SK-N-SH (cell line): ENCODE data around the gene GLIS1. TPM values are rescaled to one million over a fixed set of nuclear protein-coding genes. Genes with fewer than 3 reads are reported as not detected.

ENCODE experiments used
- CTCF ChIA-PET: fragments of 300-600, 350-600 bp; formaldehyde crosslinking; extraction: SDS; loops from one replicate; lab custom pipeline; 2021; lab: Yijun Ruan, JAX
- POLR2A ChIA-PET: fragments of 350-600 bp; sonication (Branson Sonifier 250); formaldehyde crosslinking; extraction: SDS; loops from one replicate; lab custom pipeline; 2020; ENCODE audit warnings: antibody characterized with exemption, inconsistent platforms; lab: Yijun Ruan, JAX
- DNase-seq: peaks from one replicate; pipeline ENCODE4 v3.0.0; 2012
- H2AFZ ChIP-seq: fragments of 200-600 bp; sonication (generic); 2 replicates; pipeline ENCODE4 v1.8.1; 2016; ENCODE audit warnings: antibody characterized with exemption, mild to moderate bottlenecking, low read depth
- H3F3A ChIP-seq: fragments of 200-600 bp; sonication (generic); replicated peaks from 2 replicates; pipeline ENCODE3; 2016; ENCODE audit warnings: antibody characterized with exemption, mild to moderate bottlenecking; ENCODE audit not compliant: insufficient read depth
- H3K27ac ChIP-seq, 2 experiments: fragments of 200-500 bp in 1 of 2; fragments of 200-600 bp in 1 of 2; sonication (Bioruptor generic) in 1 of 2; sonication (generic), shearing (Covaris generic) in 1 of 2; 2 replicates each; pipeline versions ENCODE4 v1.5.1 to v1.6.1; 2014 to 2016; ENCODE audit warnings: low read depth in 2 of 2, inconsistent platforms in 1 of 2, low read length in 1 of 2, mild to moderate bottlenecking in 1 of 2, mixed read lengths in 1 of 2
- H3K27me3 ChIP-seq: fragments of 200-600 bp; sonication (generic), shearing (Covaris generic); 2 replicates; pipeline ENCODE4 v1.6.1; 2016; ENCODE audit warnings: mixed run types; ENCODE audit not compliant: insufficient read depth
- H3K36me3 ChIP-seq, 2 experiments: fragments of 200-500 bp in 1 of 2; fragments of 200-600 bp in 1 of 2; sonication (Bioruptor generic) in 1 of 2; sonication (generic) in 1 of 2; replicated peaks in 1 of 2; 2 replicates each; pipeline versions ENCODE3 to v1.5.1; 2014 to 2016; ENCODE audit warnings: low read length in 1 of 2, mild to moderate bottlenecking in 1 of 2; ENCODE audit not compliant: insufficient read depth in 2 of 2, control insufficient read depth in 1 of 2
- H3K4me1 ChIP-seq, 2 experiments: fragments of 200-500 bp in 1 of 2; fragments of 200-600 bp in 1 of 2; sonication (Bioruptor generic) in 1 of 2; sonication (generic), shearing (Covaris generic) in 1 of 2; 2 replicates each; pipeline versions ENCODE4 v1.5.1 to v1.6.1; 2014 to 2016; ENCODE audit warnings: low read depth in 1 of 2, low read length in 1 of 2, mixed run types in 1 of 2; ENCODE audit not compliant: insufficient read depth in 2 of 2, control insufficient read depth in 1 of 2
- H3K4me2 ChIP-seq: fragments of 200-600 bp; sonication (generic), shearing (Covaris generic); 2 replicates; pipeline ENCODE4 v1.6.1; 2017; ENCODE audit warnings: mixed run types
- H3K4me3 ChIP-seq, 2 experiments: fragments of 200-500 bp in 1 of 2; fragments of 200-600 bp in 1 of 2; sonication (Bioruptor generic) in 1 of 2; sonication (generic), shearing (Covaris generic) in 1 of 2; 2 replicates each; pipeline versions ENCODE4 v1.5.1 to v1.8.1; 2014 to 2016; ENCODE audit warnings: low read depth in 2 of 2, inconsistent platforms in 1 of 2, low read length in 1 of 2, mild to moderate bottlenecking in 1 of 2, mixed read lengths in 1 of 2, moderate library complexity in 1 of 2
- H3K79me2 ChIP-seq: fragments of 200-600 bp; sonication (generic); 2 replicates; pipeline ENCODE4 v1.8.1; 2017; ENCODE audit warnings: mild to moderate bottlenecking; ENCODE audit not compliant: insufficient read depth
- H3K9ac ChIP-seq: fragments of 200-600 bp; sonication (generic); 2 replicates; pipeline ENCODE4 v1.6.1; 2017; ENCODE audit warnings: mixed run types
- H3K9me2 ChIP-seq: fragments of 200-600 bp; sonication (generic); 2 replicates; pipeline ENCODE4 v1.6.1; 2017; ENCODE audit warnings: mixed run types
- H3K9me3 ChIP-seq: fragments of 200-600 bp; sonication (generic); 2 replicates; pipeline ENCODE4 v1.6.1; 2017; ENCODE audit warnings: mixed run types, mild to moderate bottlenecking, moderate library complexity
- H4K20me1 ChIP-seq: fragments of 200-600 bp; sonication (generic); 2 replicates; pipeline ENCODE4 v1.6.1; 2017; ENCODE audit warnings: mild to moderate bottlenecking, mixed run types; ENCODE audit not compliant: insufficient read depth
- ELF1 ChIP-seq: IDR thresholded peaks from 2 replicates; pipeline ENCODE4 v1.4.0; 2012
- EZH2phosphoT487 ChIP-seq: fragments of 200-600 bp; sonication (generic); IDR thresholded peaks from 2 replicates; pipeline ENCODE4 v1.6.1; 2017; ENCODE audit warnings: low read depth, mixed run types, mild to moderate bottlenecking, antibody characterized with exemption, moderate library complexity, borderline replicate concordance
- FOSL2 ChIP-seq: IDR thresholded peaks from 2 replicates; pipeline ENCODE4 v1.4.0; 2012; ENCODE audit warnings: low read depth, mild to moderate bottlenecking, moderate library complexity, borderline replicate concordance
- GABPA ChIP-seq: IDR thresholded peaks from 2 replicates; pipeline ENCODE4 v1.4.0; 2012; ENCODE audit warnings: low read depth, mild to moderate bottlenecking
- GATA2 ChIP-seq: sonication (generic); formaldehyde crosslinking; IDR thresholded peaks from 2 replicates; pipeline ENCODE4 v1.5.0; 2020; ENCODE audit warnings: mild to moderate bottlenecking, missing genetic modification reagents
- NFIC ChIP-seq: IDR thresholded peaks from 2 replicates; pipeline ENCODE4 v1.4.0; 2012; ENCODE audit warnings: borderline replicate concordance
- POLR2AphosphoS5 ChIP-seq: IDR thresholded peaks from 2 replicates; pipeline ENCODE4 v1.6.1; 2012; ENCODE audit warnings: low read depth, low read length
- RAD21 ChIP-seq: IDR thresholded peaks from 2 replicates; pipeline ENCODE4 v1.6.1; 2012; ENCODE audit warnings: mild to moderate bottlenecking, low read length
- SMC3 ChIP-seq: IDR thresholded peaks from 2 replicates; pipeline ENCODE4 v1.6.1; 2012; ENCODE audit warnings: low read depth, low read length, improper control_type of control experiment
- TEAD4 ChIP-seq: IDR thresholded peaks from 2 replicates; pipeline ENCODE4 v1.4.0; 2012; ENCODE audit warnings: mild to moderate bottlenecking, borderline replicate concordance; ENCODE audit not compliant: insufficient read depth
- YY1 ChIP-seq: IDR thresholded peaks from 2 replicates; pipeline ENCODE4 v1.4.0; 2012; ENCODE audit warnings: low read depth, mild to moderate bottlenecking
- WGBS: methylation state at CpG from one replicate; pipeline ENCODE4 v1.1.6; 2017; ENCODE audit warnings: low lambda C conversion rate; 5-methylcytosine and 5-hydroxymethylcytosine counted together
- polyA plus RNA-seq, 3 experiments: library from polyadenylated mRNA; depleted of rRNA; stranded (reverse); fragments of >200 nt; gene quantifications; 2 replicates each; pipeline ENCODE4 v1.2.3, GENCODE V29; 2012
- TF ChIP-seq, protein P1 (sequence below): IDR thresholded peaks from 2 replicates; pipeline ENCODE4; 2012
- TF ChIP-seq, protein P2 (sequence below): IDR thresholded peaks from 2 replicates; pipeline ENCODE4 v1.6.1; 2012; ENCODE audit warnings: mild to moderate bottlenecking, low read depth, low read length, moderate library complexity
- TF ChIP-seq, protein P3 (sequence below): IDR thresholded peaks from 2 replicates; pipeline ENCODE4 v1.4.0; 2012; ENCODE audit warnings: low read depth
- TF ChIP-seq, protein P4 (sequence below): IDR thresholded peaks from 2 replicates; pipeline ENCODE4 v1.4.0; 2012; ENCODE audit warnings: low read depth, borderline replicate concordance
- TF ChIP-seq, protein P5 (sequence below): fragments of 150-350 bp; IDR thresholded peaks from 2 replicates; pipeline ENCODE4 v1.6.1; 2017; ENCODE audit warnings: antibody characterized with exemption, low read length, low read depth, borderline replicate concordance
- TF ChIP-seq, protein P6 (sequence below): IDR thresholded peaks from 2 replicates; pipeline ENCODE4 v1.4.0; 2012; ENCODE audit warnings: low read depth, borderline replicate concordance

GLIS1 gene
- polyA plus RNA-seq, 1 of the 3 experiments (the other 2 are of a cell fraction): 0.13 TPM

DNA sequence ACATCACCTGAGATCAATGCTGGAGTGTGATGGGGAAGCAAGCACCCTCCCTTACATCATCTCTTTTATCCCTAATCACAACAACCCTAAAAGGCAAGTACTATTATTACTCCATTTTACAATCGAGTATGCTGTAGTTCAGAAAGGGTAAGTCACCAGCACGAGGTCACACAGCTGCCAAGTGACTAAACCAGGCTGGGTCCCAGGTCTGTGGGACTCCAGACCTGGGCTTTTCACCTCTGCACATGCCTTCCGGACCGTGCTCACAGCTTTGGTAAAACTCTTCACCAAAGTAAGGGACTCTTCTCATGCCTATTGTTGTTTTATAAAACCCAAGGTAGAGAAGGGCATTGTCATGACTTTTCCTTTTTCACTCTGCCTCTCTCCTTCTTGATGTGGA lies 148.9 kb downstream of the GLIS1 start:
- Histone ChIP-seq H3K36me3 (no peaks in the 10 kb centered on the region), H3K9ac (no peak overlapping the region), H3F3A (no peaks in the 10 kb centered on the region), H3K27me3 (no peaks in the 10 kb centered on the region), H2AFZ (no peak overlapping the region), H3K4me3 (no peak overlapping the region), H3K27ac (peak overlapping the region in 1 of 2 experiments; percentile 96; a peak in 2 of 4 replicates), H3K4me1 (peaks cover 6 to 79% of the 10 kb centered on the region in 2 experiments; a peak in 2 of 4 replicates), H3K4me2 (no peak overlapping the region), H3K79me2 (no peaks in the 10 kb centered on the region), H3K9me2 (no peaks in the 10 kb centered on the region), H4K20me1 (no peaks in the 10 kb centered on the region), H3K9me3 (no peaks in the 10 kb centered on the region)
- WGBS: 71% methylated on average over 4 of the region's 4 CpGs
- CTCF ChIA-PET: interaction anchor here (0.7 to 2.5 kb wide), 10 partner anchors 10 to 104 kb away, joined by 3 to 8 read pairs (median 4); no protein-coding TSS in a partner anchor
- DNase-seq: peak; percentile 9
- POLR2A ChIA-PET: no interaction called here
- TF ChIP-seq EZH2phosphoT487: no peak
- TF ChIP-seq GATA2: no peak
- no peak for TF ChIP-seq POLR2AphosphoS5
- TF ChIP-seq TEAD4: no peak
- no peak for TF ChIP-seq YY1
- TF ChIP-seq, protein P1, sequence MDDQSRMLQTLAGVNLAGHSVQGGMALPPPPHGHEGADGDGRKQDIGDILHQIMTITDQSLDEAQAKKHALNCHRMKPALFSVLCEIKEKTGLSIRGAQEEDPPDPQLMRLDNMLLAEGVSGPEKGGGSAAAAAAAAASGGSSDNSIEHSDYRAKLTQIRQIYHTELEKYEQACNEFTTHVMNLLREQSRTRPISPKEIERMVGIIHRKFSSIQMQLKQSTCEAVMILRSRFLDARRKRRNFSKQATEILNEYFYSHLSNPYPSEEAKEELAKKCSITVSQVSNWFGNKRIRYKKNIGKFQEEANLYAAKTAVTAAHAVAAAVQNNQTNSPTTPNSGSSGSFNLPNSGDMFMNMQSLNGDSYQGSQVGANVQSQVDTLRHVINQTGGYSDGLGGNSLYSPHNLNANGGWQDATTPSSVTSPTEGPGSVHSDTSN: no peak
- TF ChIP-seq SMC3: no peak
- TF ChIP-seq NFIC: no peak
- TF ChIP-seq RAD21: no peak
- TF ChIP-seq GABPA: no peak

DNA sequence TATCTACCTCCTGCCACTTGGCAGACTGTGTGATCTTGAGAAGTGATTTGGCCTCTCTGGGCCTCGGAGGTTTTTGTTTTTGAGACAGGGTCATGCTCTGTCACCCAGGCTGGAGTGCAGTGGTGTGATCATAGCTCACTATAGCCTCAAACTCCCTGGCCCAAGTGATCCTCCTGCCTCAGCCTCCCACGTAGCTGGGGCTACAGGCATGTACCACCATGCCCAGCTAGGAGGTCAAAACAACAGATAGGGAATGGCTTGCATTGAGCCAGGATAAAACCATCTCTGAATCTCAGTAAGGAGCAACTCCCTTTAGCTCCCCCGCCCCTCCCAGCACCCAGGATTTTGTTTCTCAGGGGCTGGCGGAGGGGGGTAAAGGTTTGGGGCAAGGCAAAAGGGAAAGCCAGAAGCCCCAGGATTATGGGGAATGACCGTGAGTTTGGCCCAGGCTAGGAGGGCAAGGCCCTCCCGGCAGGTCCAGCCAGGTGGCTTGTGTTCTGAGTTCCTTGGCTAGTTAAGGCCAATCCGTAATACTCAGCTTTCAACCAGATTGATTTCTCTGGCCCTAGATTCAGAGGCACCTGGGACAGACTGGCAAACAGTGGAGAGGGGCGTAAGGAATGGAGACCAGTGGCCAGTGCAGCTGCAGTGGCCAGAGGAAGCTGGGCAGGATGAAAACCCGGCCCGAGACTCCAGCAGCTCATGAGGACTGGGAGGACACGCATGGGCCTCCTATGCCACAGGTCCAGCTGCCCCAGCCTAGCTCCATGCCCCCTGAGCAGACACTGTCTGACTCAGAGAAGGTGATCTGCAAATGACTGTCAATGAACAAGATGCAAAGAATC lies 149.7 kb downstream of the GLIS1 start:
- peaks cover 6 to 87% of the 10 kb centered on the region in 2 experiments; a peak in 2 of 4 replicates for H3K4me1 ChIP-seq
- DNase-seq: peak; percentile 39
- H3K9me2 ChIP-seq: no peaks in the 10 kb centered on the region
- no peaks in the 10 kb centered on the region for H3K79me2 ChIP-seq
- no peak overlapping the region for H3K4me3 ChIP-seq
- WGBS: 76% methylated on average over 11 of the region's 11 CpGs
- CTCF ChIA-PET: interaction anchor here (0.9 to 1.7 kb wide), 5 partner anchors 21 to 103 kb away, joined by 3 to 5 read pairs (median 4); no protein-coding TSS in a partner anchor
- H3F3A ChIP-seq: no peaks in the 10 kb centered on the region
- no peak for TF ChIP-seq ELF1
- TF ChIP-seq NFIC: no peak
- TF ChIP-seq, protein P2, sequence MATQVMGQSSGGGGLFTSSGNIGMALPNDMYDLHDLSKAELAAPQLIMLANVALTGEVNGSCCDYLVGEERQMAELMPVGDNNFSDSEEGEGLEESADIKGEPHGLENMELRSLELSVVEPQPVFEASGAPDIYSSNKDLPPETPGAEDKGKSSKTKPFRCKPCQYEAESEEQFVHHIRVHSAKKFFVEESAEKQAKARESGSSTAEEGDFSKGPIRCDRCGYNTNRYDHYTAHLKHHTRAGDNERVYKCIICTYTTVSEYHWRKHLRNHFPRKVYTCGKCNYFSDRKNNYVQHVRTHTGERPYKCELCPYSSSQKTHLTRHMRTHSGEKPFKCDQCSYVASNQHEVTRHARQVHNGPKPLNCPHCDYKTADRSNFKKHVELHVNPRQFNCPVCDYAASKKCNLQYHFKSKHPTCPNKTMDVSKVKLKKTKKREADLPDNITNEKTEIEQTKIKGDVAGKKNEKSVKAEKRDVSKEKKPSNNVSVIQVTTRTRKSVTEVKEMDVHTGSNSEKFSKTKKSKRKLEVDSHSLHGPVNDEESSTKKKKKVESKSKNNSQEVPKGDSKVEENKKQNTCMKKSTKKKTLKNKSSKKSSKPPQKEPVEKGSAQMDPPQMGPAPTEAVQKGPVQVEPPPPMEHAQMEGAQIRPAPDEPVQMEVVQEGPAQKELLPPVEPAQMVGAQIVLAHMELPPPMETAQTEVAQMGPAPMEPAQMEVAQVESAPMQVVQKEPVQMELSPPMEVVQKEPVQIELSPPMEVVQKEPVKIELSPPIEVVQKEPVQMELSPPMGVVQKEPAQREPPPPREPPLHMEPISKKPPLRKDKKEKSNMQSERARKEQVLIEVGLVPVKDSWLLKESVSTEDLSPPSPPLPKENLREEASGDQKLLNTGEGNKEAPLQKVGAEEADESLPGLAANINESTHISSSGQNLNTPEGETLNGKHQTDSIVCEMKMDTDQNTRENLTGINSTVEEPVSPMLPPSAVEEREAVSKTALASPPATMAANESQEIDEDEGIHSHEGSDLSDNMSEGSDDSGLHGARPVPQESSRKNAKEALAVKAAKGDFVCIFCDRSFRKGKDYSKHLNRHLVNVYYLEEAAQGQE: no peak
- TF ChIP-seq YY1: no peak
- TF ChIP-seq, protein P3, sequence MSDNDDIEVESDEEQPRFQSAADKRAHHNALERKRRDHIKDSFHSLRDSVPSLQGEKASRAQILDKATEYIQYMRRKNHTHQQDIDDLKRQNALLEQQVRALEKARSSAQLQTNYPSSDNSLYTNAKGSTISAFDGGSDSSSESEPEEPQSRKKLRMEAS: no peak
- no peak for TF ChIP-seq FOSL2
- TF ChIP-seq, protein P4, sequence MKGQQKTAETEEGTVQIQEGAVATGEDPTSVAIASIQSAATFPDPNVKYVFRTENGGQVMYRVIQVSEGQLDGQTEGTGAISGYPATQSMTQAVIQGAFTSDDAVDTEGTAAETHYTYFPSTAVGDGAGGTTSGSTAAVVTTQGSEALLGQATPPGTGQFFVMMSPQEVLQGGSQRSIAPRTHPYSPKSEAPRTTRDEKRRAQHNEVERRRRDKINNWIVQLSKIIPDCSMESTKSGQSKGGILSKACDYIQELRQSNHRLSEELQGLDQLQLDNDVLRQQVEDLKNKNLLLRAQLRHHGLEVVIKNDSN: no peak
- TF ChIP-seq, protein P5, sequence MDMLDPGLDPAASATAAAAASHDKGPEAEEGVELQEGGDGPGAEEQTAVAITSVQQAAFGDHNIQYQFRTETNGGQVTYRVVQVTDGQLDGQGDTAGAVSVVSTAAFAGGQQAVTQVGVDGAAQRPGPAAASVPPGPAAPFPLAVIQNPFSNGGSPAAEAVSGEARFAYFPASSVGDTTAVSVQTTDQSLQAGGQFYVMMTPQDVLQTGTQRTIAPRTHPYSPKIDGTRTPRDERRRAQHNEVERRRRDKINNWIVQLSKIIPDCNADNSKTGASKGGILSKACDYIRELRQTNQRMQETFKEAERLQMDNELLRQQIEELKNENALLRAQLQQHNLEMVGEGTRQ: no peak
- TF ChIP-seq, protein P6, sequence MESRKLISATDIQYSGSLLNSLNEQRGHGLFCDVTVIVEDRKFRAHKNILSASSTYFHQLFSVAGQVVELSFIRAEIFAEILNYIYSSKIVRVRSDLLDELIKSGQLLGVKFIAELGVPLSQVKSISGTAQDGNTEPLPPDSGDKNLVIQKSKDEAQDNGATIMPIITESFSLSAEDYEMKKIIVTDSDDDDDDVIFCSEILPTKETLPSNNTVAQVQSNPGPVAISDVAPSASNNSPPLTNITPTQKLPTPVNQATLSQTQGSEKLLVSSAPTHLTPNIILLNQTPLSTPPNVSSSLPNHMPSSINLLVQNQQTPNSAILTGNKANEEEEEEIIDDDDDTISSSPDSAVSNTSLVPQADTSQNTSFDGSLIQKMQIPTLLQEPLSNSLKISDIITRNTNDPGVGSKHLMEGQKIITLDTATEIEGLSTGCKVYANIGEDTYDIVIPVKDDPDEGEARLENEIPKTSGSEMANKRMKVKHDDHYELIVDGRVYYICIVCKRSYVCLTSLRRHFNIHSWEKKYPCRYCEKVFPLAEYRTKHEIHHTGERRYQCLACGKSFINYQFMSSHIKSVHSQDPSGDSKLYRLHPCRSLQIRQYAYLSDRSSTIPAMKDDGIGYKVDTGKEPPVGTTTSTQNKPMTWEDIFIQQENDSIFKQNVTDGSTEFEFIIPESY: no peak
- no peak overlapping the region for H2AFZ ChIP-seq
- no peaks in the 10 kb centered on the region for H3K27me3 ChIP-seq
- no peaks in the 10 kb centered on the region for H3K36me3 ChIP-seq
- POLR2A ChIA-PET: no interaction called here
- H3K4me2 ChIP-seq: no peak overlapping the region
- H3K27ac ChIP-seq: peak overlapping the region in 1 of 2 experiments; percentile 96; a peak in 2 of 4 replicates
- H3K9ac ChIP-seq: no peak overlapping the region
- H4K20me1 ChIP-seq: no peaks in the 10 kb centered on the region
- no peaks in the 10 kb centered on the region for H3K9me3 ChIP-seq
